ENCODE measurements around the gene MPG. TPM values are rescaled to one million over a fixed set of nuclear protein-coding genes. Genes with fewer than 3 reads are reported as not detected.

Gene MPG
- polyA plus RNA-seq, 1 donor from 2014 or later: 70.9 TPM

DNA sequence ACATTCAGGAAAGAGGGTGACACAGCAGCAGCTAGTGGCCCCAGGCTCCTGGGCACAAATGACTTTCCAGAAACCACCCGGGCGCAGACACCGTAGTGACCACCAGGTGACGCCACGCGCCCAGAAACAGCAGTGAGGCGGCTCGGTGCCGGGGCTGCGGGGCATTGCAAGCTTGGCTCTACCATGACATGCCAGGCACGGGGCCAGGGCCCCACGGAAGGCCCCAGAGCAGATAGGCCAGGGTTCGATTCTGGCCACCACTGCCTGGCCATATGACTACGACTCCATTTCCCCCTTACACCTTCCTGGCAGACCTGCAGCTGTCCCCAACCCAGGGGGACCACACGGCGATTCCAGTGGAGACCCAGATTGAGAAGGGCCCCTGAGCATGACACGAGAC is 12.3 kb upstream of the MPG start:
- TF ChIP-seq, protein P1, sequence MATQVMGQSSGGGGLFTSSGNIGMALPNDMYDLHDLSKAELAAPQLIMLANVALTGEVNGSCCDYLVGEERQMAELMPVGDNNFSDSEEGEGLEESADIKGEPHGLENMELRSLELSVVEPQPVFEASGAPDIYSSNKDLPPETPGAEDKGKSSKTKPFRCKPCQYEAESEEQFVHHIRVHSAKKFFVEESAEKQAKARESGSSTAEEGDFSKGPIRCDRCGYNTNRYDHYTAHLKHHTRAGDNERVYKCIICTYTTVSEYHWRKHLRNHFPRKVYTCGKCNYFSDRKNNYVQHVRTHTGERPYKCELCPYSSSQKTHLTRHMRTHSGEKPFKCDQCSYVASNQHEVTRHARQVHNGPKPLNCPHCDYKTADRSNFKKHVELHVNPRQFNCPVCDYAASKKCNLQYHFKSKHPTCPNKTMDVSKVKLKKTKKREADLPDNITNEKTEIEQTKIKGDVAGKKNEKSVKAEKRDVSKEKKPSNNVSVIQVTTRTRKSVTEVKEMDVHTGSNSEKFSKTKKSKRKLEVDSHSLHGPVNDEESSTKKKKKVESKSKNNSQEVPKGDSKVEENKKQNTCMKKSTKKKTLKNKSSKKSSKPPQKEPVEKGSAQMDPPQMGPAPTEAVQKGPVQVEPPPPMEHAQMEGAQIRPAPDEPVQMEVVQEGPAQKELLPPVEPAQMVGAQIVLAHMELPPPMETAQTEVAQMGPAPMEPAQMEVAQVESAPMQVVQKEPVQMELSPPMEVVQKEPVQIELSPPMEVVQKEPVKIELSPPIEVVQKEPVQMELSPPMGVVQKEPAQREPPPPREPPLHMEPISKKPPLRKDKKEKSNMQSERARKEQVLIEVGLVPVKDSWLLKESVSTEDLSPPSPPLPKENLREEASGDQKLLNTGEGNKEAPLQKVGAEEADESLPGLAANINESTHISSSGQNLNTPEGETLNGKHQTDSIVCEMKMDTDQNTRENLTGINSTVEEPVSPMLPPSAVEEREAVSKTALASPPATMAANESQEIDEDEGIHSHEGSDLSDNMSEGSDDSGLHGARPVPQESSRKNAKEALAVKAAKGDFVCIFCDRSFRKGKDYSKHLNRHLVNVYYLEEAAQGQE (IDR thresholded peaks at IDR 0.05; ENCODE audit: borderline replicate concordance): no peak
- TF ChIP-seq CTCF (IDR thresholded peaks at IDR 0.05; ENCODE audit: poor library complexity, severe bottlenecking): peak; percentile 90
- peak; percentile 86 for TF ChIP-seq SMC3 (conservative IDR thresholded peaks at IDR 0.05; ENCODE audit: poor library complexity)
- peak; percentile 86 for TF ChIP-seq RAD21 (conservative IDR thresholded peaks at IDR 0.05)
- peak; percentile 21 for TF ChIP-seq MXI1 (conservative IDR thresholded peaks at IDR 0.05; ENCODE audit: poor library complexity, severe bottlenecking)
- H4K20me1 ChIP-seq (ENCODE audit: insufficient read depth): no peaks in the 10 kb centered on the region

GRCh38 chr16:66309-67182 is 11.5 kb upstream of the MPG start:
- H3F3A ChIP-seq (ENCODE audit: insufficient read depth, low read length, poor library complexity, severe bottlenecking): no peaks in the 10 kb centered on the region
- H4K20me1 ChIP-seq (ENCODE audit: insufficient read depth): no peaks in the 10 kb centered on the region

More for the DNA sequence above, 12.3 kb upstream of the MPG start:
- Histone ChIP-seq H3K4me2 (ENCODE audit: low read length) (no peak overlapping the region), H3F3A (ENCODE audit: insufficient read depth, low read length, poor library complexity, severe bottlenecking) (no peaks in the 10 kb centered on the region), H3K79me2 (replicated peaks; ENCODE audit: insufficient read depth, low read length) (no peaks in the 10 kb centered on the region), H3K27me3 (ENCODE audit: insufficient read depth, low read depth, low read length) (peaks cover under 1% of the 10 kb centered on the region), H3K9me3 (ENCODE audit: low read length) (no peaks in the 10 kb centered on the region), H3K9ac (ENCODE audit: low read length) (no peak overlapping the region), H3K9me2 (ENCODE audit: insufficient read depth, low read length) (no peaks in the 10 kb centered on the region), H3K36me3 (ENCODE audit: insufficient read depth, low read length) (no peaks in the 10 kb centered on the region), H3K4me3 (ENCODE audit: low read length) (no peak overlapping the region), H2AFZ (ENCODE audit: low read depth, low read length) (no peak overlapping the region), H3K27ac (ENCODE audit: low read length) (no peak overlapping the region)

More at GRCh38 chr16:66309-67182, 11.5 kb upstream of the MPG start:
- Histone ChIP-seq H3K27ac (ENCODE audit: low read length) (no peak overlapping the region), H3K9me3 (ENCODE audit: low read length) (no peaks in the 10 kb centered on the region), H2AFZ (ENCODE audit: low read depth, low read length) (no peak overlapping the region), H3K27me3 (ENCODE audit: insufficient read depth, low read depth, low read length) (peaks cover 9% of the 10 kb centered on the region), H3K4me2 (ENCODE audit: low read length) (no peak overlapping the region), H3K4me3 (ENCODE audit: low read length) (no peak overlapping the region), H3K36me3 (ENCODE audit: insufficient read depth, low read length) (no peaks in the 10 kb centered on the region), H3K79me2 (replicated peaks; ENCODE audit: insufficient read depth, low read length) (no peaks in the 10 kb centered on the region), H3K9ac (ENCODE audit: low read length) (no peak overlapping the region), H3K9me2 (ENCODE audit: insufficient read depth, low read length) (no peaks in the 10 kb centered on the region)
- TF ChIP-seq POLR2AphosphoS5 (IDR thresholded peaks at IDR 0.05): no peak
- no peak for TF ChIP-seq RAD21 (conservative IDR thresholded peaks at IDR 0.05)
- TF ChIP-seq, protein P1 (IDR thresholded peaks at IDR 0.05; ENCODE audit: borderline replicate concordance): no peak
- no peak for TF ChIP-seq MXI1 (conservative IDR thresholded peaks at IDR 0.05; ENCODE audit: poor library complexity, severe bottlenecking)
- TF ChIP-seq EP300 (conservative IDR thresholded peaks at IDR 0.05; ENCODE audit: poor library complexity, severe bottlenecking): no peak
- TF ChIP-seq EZH2 (IDR thresholded peaks at IDR 0.05; ENCODE audit: borderline replicate concordance, insufficient read depth, low read length, poor library complexity, severe bottlenecking): no peak
- no peak for TF ChIP-seq SMC3 (conservative IDR thresholded peaks at IDR 0.05; ENCODE audit: poor library complexity)
- no peak for TF ChIP-seq CTCF (IDR thresholded peaks at IDR 0.05; ENCODE audit: poor library complexity, severe bottlenecking)
- TF ChIP-seq TAF1 (IDR thresholded peaks at IDR 0.05; ENCODE audit: low read depth): no peak

Data from neural cell (in vitro differentiated cells).